GM18870 (cell line): ENCODE measurements around the gene LMTK2.

Experiments
- ATAC-seq: cut with Tn5 transposase; IDR thresholded peaks from one replicate; pipeline ENCODE4 v1.9.1; 2021; ENCODE audit warnings: moderate library complexity; ENCODE audit not compliant: unreplicated experiment

The LMTK2 gene

GRCh38 chr7:98171449-98171848 is 64.8 kb downstream of the LMTK2 start:
- no peak for ATAC-seq

GRCh38 chr7:98174334-98175259 is 67.9 kb downstream of the LMTK2 start:
- no peak for ATAC-seq

GRCh38 chr7:98175260-98175940 is 68.7 kb downstream of the LMTK2 start:
- ATAC-seq = no peak

- no peak for ATAC-seq
Measured at GRCh38 chr7:98177553-98177952, 70.9 kb downstream of the LMTK2 start.

GRCh38 chr7:98178321-98178720 is 71.7 kb downstream of the LMTK2 start:
- ATAC-seq = no peak

- ATAC-seq = no peak
Measured at GRCh38 chr7:98178762-98179490, 72.3 kb downstream of the LMTK2 start.

- ATAC-seq = no peak
Measured at GRCh38 chr7:98180751-98181150, 74.1 kb downstream of the LMTK2 start.

GRCh38 chr7:98185101-98185500 is 78.4 kb downstream of the LMTK2 start:
- no peak for ATAC-seq

GRCh38 chr7:98186452-98187137 is 79.9 kb downstream of the LMTK2 start:
- ATAC-seq = no peak

- no peak for ATAC-seq
Measured at GRCh38 chr7:98187138-98187502, 80.5 kb downstream of the LMTK2 start.

GRCh38 chr7:98189559-98189958 is 82.9 kb downstream of the LMTK2 start:
- no peak for ATAC-seq

- ATAC-seq = no peak
Measured at GRCh38 chr7:98191668-98192431, 85.2 kb downstream of the LMTK2 start.

GRCh38 chr7:98192781-98193457 is 86.3 kb downstream of the LMTK2 start:
- no peak for ATAC-seq

- ATAC-seq = no peak
Measured at GRCh38 chr7:98193474-98194180, 87.0 kb downstream of the LMTK2 start.

GRCh38 chr7:98194186-98194585 is 87.5 kb downstream of the LMTK2 start:
- no peak for ATAC-seq

- no peak for ATAC-seq
Measured at GRCh38 chr7:98194672-98195457, 88.2 kb downstream of the LMTK2 start.

- no peak for ATAC-seq
Measured at GRCh38 chr7:98196706-98197605, 90.3 kb downstream of the LMTK2 start.
